PC-3 (cell line): ENCODE results near the gene UBXN2A.
"Not testable (repeated sequence)": the region's sequence is repeated elsewhere in the genome, so short reads cannot be mapped to it uniquely, and the experiment has no call there.

Experiments used
- CTCF ChIP-seq: fragments of 300-600 bp; sonication (generic); conservative IDR thresholded peaks from 2 replicates; pipeline ENCODE4 v1.5.1; 2017; ENCODE audit warnings: antibody characterized with exemption, low read depth, mild to moderate bottlenecking, low read length
- EZH2 ChIP-seq: fragments of 300-600 bp; sonication (generic); IDR thresholded peaks from one replicate; pipeline ENCODE4 v1.6.1; 2017; ENCODE audit warnings: antibody characterized with exemption, mild to moderate bottlenecking, low read length; ENCODE audit not compliant: unreplicated experiment

- TF ChIP-seq CTCF, EZH2: not testable (repeated sequence)
Measured at GRCh38 chr2:23952558-23952957, 12.3 kb downstream of the UBXN2A start.
